Measurements from ENCODE around the gene UPP2. TPM values are rescaled to one million over a fixed set of nuclear protein-coding genes. Genes with fewer than 3 reads are reported as not detected.

Gene UPP2
- total RNA-seq, 1 donor = not detected

DNA sequence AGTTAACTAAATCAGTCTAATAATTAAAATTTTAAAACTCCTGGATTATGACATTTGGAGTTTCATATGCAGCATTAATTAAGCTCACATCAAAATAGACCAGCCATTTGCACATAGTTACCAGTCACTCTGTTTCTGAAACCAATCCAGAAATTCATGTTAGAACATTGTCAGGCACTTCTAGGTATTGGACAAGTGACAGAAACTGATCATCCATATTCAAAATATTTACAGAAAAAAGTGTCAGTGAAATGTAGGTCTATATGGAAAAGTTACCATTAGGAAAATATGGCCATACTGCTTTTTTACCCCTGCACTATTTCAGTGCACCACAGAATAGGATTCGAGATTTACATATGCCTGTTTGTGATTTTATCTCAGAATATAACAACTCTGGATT lies 33.4 kb downstream of the UPP2 start:
- DNase-seq (ENCODE audit: low read depth in 2 of 3, low spot score in 2 of 3) = no peak

DNA sequence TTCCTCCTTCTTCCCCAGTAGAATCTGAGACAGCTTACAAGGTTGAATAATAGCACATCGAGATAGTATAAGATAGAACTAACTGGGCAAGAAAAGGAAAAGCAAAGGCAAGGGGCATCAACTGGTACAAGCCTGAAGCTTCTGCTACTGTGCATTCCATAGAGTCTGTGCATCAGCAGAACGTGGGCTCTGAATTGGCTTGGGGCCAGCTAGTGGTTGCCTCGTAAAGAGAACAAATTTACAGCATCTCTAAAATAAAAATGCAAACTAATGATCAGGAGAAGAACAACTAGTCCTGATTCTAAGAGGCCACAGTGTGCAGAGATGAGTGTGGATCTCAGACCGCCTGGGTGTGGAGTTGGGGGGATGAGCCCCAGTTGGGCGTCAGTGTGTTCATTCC lies 36.6 kb downstream of the UPP2 start:
- DNase-seq (ENCODE audit: low read depth in 2 of 3, low spot score in 2 of 3) = peak in 1 of 3 donors; percentile 25

GRCh38 chr2:158140201-158140600 lies 38.5 kb downstream of the UPP2 start:
- no peak for DNase-seq (ENCODE audit: low read depth in 2 of 3, low spot score in 2 of 3)

GRCh38 chr2:158142165-158142564 lies 40.5 kb downstream of the UPP2 start:
- no peak for DNase-seq (ENCODE audit: low read depth in 2 of 3, low spot score in 2 of 3)

GRCh38 chr2:158142568-158143332 lies 41.1 kb downstream of the UPP2 start:
- DNase-seq (ENCODE audit: low read depth in 2 of 3, low spot score in 2 of 3) = peak in 2 of 3 donors; percentile 14 to 46

DNA sequence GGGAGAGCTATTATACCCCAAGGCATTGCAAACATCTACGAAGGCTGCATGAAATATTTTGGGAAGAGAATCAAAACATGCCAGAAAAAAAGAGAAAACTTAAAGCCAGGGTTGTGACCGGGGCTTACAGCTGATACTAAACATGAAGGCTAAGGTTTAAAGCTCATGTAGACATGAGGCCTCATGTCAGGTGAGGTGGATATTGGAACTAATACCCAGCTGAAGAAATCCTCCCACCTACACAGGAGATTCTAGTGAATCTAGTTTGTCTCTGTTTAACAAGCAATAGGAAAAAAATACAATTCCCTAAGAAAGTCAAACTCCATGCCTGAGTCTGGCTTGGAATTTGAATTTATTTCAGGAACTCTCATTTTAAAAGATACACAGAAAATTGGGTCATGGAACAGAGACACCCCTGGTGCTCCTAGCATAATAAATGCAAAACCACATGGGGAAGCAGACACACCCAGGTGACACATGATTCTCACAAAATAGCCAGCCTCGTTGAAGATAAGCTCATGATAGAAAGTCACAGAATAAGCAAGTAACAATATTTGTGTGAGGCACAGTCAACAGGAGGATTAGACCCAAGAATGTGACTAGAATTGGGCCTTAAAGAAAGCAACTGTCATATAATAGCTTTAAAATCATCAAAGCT lies 42.2 kb downstream of the UPP2 start:
- DNase-seq (ENCODE audit: low read depth in 2 of 3, low spot score in 2 of 3) = no peak

DNA sequence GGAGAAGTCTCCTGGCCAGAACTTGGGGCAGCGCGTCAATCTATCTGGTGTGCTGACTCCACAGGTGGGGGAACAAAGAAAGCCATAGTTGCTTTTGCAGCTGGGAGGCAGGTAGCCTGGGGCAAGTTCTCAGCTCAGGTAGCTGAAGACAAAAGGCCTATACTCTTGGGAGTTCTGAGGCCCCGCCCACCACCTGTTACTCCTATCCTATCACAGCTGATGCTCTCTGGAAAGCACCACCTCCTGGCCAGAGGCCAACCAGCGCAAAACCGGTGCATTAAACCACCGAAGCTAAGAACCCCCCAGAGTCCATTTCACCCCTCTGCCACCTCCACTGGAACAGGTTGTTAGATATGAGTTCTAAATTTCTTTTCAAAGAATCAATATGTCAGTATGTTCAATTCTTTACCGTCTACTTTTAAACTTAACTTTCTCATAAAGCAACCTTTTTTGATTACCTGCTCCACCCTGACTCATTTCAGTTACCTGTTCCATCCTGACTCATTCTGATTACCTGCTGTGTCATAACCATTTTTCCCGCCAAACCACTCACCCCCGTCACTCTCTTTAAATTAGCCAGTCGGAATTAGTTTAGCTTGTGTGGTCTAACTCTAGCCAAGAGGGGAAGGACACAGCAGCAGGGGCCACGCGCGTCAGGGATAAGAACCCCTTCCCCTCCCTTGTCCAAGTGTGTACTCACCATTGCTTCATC lies 43.4 kb downstream of the UPP2 start:
- no peak for DNase-seq (ENCODE audit: low read depth in 2 of 3, low spot score in 2 of 3)

- DNase-seq (ENCODE audit: low read depth in 2 of 3, low spot score in 2 of 3) = no peak
Observed at GRCh38 chr2:158153270-158154015, 51.8 kb downstream of the UPP2 start.

- DNase-seq (ENCODE audit: low read depth in 2 of 3, low spot score in 2 of 3) = no peak
Observed at GRCh38 chr2:158154596-158154995, 52.9 kb downstream of the UPP2 start.

DNA sequence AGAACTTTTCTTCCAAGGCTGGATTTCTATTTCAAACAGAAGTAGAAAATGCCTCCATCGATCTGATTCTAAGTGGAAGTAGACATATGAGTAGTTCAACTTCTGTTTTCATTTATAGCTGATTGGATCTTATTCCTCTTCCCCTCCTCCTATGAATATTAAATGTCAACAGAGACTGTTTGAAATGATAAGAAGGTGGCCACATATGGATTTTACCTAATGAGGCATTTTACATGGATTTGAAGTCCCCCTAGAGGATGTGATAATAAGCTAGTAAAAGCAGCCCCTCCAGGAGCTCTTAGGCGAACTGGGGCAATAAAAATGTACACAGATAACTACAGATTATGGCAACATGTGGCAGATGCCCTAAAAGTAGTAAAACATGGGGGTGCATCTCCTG lies 71.0 kb downstream of the UPP2 start:
- no peak for DNase-seq (ENCODE audit: low read depth in 2 of 3, low spot score in 2 of 3)

DNA sequence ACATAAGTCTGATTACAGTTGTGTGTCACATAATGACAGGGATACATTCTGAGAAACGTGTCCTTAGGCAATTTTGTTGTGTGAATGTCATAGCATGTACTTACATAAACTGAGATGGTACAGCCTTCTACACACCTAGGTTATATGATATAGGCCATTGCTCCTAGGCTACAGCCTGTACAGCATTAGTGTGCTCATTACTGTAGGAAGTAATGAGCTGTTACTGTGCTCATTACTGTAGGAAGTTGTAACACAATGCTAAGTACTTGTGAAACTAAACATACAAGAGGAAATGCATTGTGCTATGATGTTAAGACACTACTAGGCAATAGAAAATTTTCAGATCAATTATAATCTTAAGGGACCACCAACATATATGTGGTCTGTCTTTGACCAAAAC lies 72.8 kb downstream of the UPP2 start:
- DNase-seq (ENCODE audit: low read depth in 2 of 3, low spot score in 2 of 3) = no peak

DNA sequence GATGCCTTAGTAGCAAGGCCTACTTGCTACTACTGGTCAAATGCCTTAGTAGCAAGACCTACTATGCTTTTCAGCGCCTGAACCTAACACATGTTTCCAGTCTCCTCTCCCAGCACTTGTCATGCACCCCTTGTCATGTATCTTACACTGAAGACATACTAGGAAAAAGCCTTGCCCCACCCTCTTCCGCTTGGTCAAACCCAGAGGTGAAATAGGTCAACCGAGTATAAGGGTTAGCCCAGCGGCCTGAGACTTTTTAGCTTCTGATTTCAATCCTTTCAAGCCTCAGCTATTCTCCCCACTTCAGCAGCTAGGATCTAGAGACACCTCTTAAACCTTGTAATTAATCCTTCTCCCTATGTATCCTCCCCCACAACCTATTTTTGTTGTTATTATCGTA lies 73.3 kb downstream of the UPP2 start:
- no peak for DNase-seq (ENCODE audit: low read depth in 2 of 3, low spot score in 2 of 3)

DNA sequence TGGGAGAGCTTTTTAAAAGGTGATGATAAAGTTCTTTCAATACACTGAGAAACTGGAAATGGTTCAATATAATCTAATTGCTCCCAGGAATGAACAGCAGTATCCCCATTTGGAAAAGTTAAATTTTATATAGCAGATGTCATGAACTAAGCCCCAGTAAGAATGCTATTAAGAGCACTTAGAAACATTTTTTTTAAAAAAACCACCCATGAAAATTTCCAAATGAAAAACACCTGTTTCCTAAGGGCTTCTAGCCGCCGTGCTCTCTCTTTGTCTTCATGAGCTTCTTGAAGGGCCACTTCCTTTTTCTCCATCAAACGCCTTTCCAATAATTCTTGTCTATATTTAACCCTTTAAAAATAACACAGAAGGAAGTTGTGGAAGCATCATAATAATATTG lies 77.0 kb downstream of the UPP2 start:
- peak in 1 of 3 donors; percentile 34 for DNase-seq (ENCODE audit: low read depth in 2 of 3, low spot score in 2 of 3)

GRCh38 chr2:158179660-158180059 lies 78.0 kb downstream of the UPP2 start:
- peak in 2 of 3 donors; percentile 37 to 68 for DNase-seq (ENCODE audit: low read depth in 2 of 3, low spot score in 2 of 3)

DNA sequence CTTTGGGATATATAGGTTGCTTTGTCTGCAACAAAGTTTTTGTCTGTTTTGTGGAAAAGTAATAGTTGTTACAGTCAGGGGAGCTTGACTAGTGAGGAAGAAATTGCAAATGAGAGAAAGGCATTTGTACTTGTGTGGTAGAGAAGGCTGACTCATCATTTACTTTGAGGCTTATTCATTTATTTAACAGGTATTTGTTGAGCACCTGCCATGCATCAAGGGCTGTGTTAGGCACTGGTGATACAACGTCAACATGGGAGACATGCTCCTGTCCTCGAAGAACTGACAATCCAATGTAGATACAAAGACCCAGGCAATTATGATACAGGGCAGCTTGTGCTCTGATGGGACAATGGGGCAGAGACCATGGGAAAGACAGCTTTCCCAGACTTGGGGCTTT lies 79.5 kb downstream of the UPP2 start:
- no peak for DNase-seq (ENCODE audit: low read depth in 2 of 3, low spot score in 2 of 3)

- DNase-seq (ENCODE audit: low read depth in 2 of 3, low spot score in 2 of 3) = no peak
Observed at GRCh38 chr2:158182676-158183295, 81.1 kb downstream of the UPP2 start.

DNA sequence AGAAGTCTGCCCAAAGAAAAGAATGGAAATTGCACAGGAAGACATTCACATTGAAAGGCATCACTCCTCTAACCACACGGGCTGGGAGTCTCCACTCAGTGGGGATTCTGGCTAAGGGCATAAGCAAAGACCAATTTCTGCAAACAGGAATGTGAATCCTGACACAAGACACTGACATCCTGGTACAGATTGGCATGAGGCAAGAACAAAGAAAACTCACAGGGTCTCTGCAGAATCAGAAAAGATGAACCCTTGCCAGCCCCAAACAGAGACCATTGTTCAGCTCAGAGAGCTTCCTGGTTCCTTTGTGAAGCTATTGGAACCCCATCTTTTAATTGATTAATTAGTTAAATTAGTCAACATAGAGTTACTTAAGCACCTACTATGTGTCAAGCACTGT lies 82.3 kb downstream of the UPP2 start:
- DNase-seq (ENCODE audit: low read depth in 2 of 3, low spot score in 2 of 3) = no peak

DNA sequence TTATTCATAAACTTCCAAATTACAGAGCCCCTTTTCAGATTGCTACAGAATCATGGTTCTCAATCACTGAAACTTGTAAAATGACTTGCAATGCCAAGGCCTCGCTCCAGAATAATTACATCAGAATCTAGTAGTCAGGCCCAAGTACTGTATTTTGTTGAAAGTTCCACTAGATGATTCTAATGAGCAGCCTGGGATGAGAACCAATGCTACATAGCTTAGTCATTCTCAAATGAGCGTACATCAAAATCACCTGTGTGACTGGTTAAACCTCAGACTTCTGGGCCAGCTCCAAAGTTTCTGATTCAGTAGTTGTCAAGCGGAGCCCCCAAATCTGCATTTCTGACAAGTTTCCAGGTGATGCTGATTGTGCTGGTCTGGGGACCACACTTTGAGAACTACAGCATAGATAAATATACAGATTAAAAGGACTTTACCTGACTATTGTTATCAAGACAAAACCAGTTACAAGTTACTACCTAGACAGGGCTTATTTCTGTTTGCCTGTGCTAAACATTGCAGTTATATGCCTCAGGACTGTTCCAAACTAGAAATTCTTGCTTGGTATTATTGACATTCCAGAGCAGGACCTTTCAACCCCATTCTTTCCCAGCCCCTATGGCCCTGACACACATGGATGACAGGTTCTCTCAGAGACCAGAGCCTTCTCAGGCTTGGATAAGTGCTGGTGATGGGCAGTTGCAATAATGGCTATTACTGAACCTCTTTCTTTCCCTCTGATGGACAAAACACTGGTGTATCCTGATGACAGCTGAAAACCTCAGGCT lies 83.1 kb downstream of the UPP2 start:
- no peak for DNase-seq (ENCODE audit: low read depth in 2 of 3, low spot score in 2 of 3)

Measured in hematopoietic multipotent progenitor cell (in vitro differentiated cells).